ENCODE measurements around the gene GLIS1.

Gene GLIS1

GRCh38 chr1:53605181-53605580 lies 133.8 kb downstream of the GLIS1 start:
- no peak for DNase-seq

GRCh38 chr1:53604291-53604919 lies 134.6 kb downstream of the GLIS1 start:
- DNase-seq = no peak

GRCh38 chr1:53603431-53603830 lies 135.5 kb downstream of the GLIS1 start:
- DNase-seq = no peak

GRCh38 chr1:53601867-53602775 lies 136.8 kb downstream of the GLIS1 start:
- no peak for DNase-seq

GRCh38 chr1:53601031-53601745 lies 137.8 kb downstream of the GLIS1 start:
- DNase-seq = no peak

- DNase-seq = peak; percentile 28
Observed at GRCh38 chr1:53600561-53600960, 138.4 kb downstream of the GLIS1 start.

GRCh38 chr1:53600001-53600400 lies 139.0 kb downstream of the GLIS1 start:
- no peak for DNase-seq

- no peak for DNase-seq
Observed at GRCh38 chr1:53599481-53599880, 139.5 kb downstream of the GLIS1 start.

GRCh38 chr1:53598966-53599365 lies 140.0 kb downstream of the GLIS1 start:
- DNase-seq = no peak

GRCh38 chr1:53595906-53596305 lies 143.1 kb downstream of the GLIS1 start:
- DNase-seq = no peak

- DNase-seq = no peak
Observed at GRCh38 chr1:53594391-53595180, 144.4 kb downstream of the GLIS1 start.

- DNase-seq = no peak
Observed at GRCh38 chr1:53593758-53594380, 145.1 kb downstream of the GLIS1 start.

- DNase-seq = no peak
Observed at GRCh38 chr1:53592985-53593757, 145.8 kb downstream of the GLIS1 start.

- no peak for DNase-seq
Observed at GRCh38 chr1:53592521-53592982, 146.4 kb downstream of the GLIS1 start.

- no peak for DNase-seq
Observed at GRCh38 chr1:53591924-53592323, 147.0 kb downstream of the GLIS1 start.

- no peak for DNase-seq
Observed at GRCh38 chr1:53590531-53591515, 148.1 kb downstream of the GLIS1 start.

- no peak for DNase-seq
Observed at GRCh38 chr1:53590104-53590503, 148.9 kb downstream of the GLIS1 start.

GRCh38 chr1:53589043-53589887 lies 149.7 kb downstream of the GLIS1 start:
- DNase-seq = no peak

Measured in NCI-H2171 (cell line).